Breast epithelium (tissue), 3 donors: ENCODE measurements around the gene RREB1.

Source experiments
- POLR2A ChIP-seq: fragments of 450-650 bp; IDR thresholded peaks from one replicate; pipeline ENCODE4 v1.6.1; 2016; ENCODE audit warnings: antibody characterized with exemption, mild to moderate bottlenecking, moderate library complexity
- POLR2AphosphoS5 ChIP-seq, 3 donors: sonication (generic); formaldehyde crosslinking; IDR thresholded peaks; one replicate each; pipeline ENCODE4 v1.6.1; 2017; ENCODE audit warnings: antibody characterized with exemption in 3 of 3
- TF ChIP-seq, protein P1 (sequence below), 3 donors: fragments of 450-650 bp; IDR thresholded peaks; one replicate each; pipeline ENCODE4 v1.5.1; 2016 to 2017; ENCODE audit warnings: antibody characterized with exemption in 3 of 3, mild to moderate bottlenecking in 3 of 3, moderate library complexity in 3 of 3

DNA sequence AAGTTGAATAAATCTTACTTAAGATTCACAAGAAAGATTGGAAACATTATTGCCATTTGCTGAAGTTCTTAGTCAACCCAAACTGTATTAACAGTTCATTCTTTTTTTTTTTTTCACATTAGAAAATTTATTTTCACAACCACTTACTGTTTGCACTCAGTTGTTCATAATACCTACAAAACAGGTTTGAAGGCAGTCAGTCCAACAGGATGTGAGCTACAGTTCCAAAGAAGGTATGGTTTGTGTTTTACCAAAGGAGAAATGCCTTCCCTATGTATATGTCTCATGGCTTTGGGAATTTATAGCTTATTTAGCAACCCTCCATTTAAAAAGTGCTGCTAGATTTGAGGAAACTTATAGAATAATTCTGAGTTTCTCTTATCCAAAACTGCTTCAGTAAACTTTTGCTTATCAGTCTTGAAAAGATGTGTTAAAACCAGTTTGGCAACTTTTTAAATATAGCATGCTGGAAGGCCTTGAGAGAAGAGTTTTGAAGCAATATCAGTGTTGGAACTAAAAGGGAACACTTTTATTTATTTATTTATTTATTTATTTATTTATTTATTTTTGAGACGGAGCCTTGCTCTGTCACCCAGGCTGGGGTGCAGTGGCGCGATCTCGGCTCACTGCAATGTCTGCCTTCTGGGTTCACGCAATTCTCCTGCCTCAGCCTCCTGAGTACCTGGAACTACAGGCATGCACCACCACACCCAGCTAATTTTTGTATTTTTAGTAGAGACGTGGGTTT lies 46.8 kb upstream of the RREB1 start:
- TF ChIP-seq, protein P1, sequence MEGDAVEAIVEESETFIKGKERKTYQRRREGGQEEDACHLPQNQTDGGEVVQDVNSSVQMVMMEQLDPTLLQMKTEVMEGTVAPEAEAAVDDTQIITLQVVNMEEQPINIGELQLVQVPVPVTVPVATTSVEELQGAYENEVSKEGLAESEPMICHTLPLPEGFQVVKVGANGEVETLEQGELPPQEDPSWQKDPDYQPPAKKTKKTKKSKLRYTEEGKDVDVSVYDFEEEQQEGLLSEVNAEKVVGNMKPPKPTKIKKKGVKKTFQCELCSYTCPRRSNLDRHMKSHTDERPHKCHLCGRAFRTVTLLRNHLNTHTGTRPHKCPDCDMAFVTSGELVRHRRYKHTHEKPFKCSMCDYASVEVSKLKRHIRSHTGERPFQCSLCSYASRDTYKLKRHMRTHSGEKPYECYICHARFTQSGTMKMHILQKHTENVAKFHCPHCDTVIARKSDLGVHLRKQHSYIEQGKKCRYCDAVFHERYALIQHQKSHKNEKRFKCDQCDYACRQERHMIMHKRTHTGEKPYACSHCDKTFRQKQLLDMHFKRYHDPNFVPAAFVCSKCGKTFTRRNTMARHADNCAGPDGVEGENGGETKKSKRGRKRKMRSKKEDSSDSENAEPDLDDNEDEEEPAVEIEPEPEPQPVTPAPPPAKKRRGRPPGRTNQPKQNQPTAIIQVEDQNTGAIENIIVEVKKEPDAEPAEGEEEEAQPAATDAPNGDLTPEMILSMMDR (IDR thresholded peaks at IDR 0.05) = no peak
- TF ChIP-seq POLR2AphosphoS5 (IDR thresholded peaks at IDR 0.05) = no peak
- no peak for TF ChIP-seq POLR2A
